Renal cortex interstitium (tissue), 11 donors: ENCODE measurements around the gene TMED10. TPM values are rescaled to one million over a fixed set of nuclear protein-coding genes. Genes with fewer than 3 reads are reported as not detected.
A peak's percentile ranks its signal among the peaks of the same experiment; 100 is the strongest.

Source experiments
- DNase-seq, 11 donors: peaks; one replicate each; pipeline ENCODE4 v3.0.0-alpha.2; 2013; ENCODE audit warnings: low read depth in 9 of 11, low spot score in 4 of 11; ENCODE audit errors: extremely low read depth in 1 of 11
- polyA plus RNA-seq, 3 donors: library from polyadenylated mRNA; unstranded; fragments of 120-200 nt; gene quantifications; one replicate each; pipeline ENCODE4 v1.2.1, GENCODE V29; 2013; ENCODE audit not compliant: insufficient read length in 3 of 3

The TMED10 gene
- polyA plus RNA-seq, 3 donors: 256 to 273 (median 264) TPM

GRCh38 chr14:75113932-75114539 is 62.4 kb downstream of the TMED10 start:
- DNase-seq: no peak

GRCh38 chr14:75109877-75110276 is 66.5 kb downstream of the TMED10 start:
- DNase-seq: no peak

- DNase-seq: no peak
These were observed 69.2 kb downstream of the TMED10 start for GRCh38 chr14:75107186-75107585.

- no peak for DNase-seq
These were observed 74.9 kb downstream of the TMED10 start for GRCh38 chr14:75101491-75101890.

- DNase-seq: no peak
These were observed 77.7 kb downstream of the TMED10 start for GRCh38 chr14:75098682-75099081.

- DNase-seq: no peak
These were observed 78.2 kb downstream of the TMED10 start for GRCh38 chr14:75098212-75098611.

GRCh38 chr14:75096959-75097358 is 79.5 kb downstream of the TMED10 start:
- DNase-seq: no peak

GRCh38 chr14:75095690-75096089 is 80.7 kb downstream of the TMED10 start:
- no peak for DNase-seq

- DNase-seq: no peak
These were observed 81.5 kb downstream of the TMED10 start for GRCh38 chr14:75094896-75095295.

- DNase-seq: no peak
These were observed 83.7 kb downstream of the TMED10 start for GRCh38 chr14:75092698-75093097.

- no peak for DNase-seq
These were observed 85.2 kb downstream of the TMED10 start for GRCh38 chr14:75091251-75091650.

- DNase-seq: no peak
These were observed 86.1 kb downstream of the TMED10 start for GRCh38 chr14:75090353-75090752.

- peak in 10 of 11 donors; percentile 41 to 75 (median 47) for DNase-seq
These were observed 87.6 kb downstream of the TMED10 start for GRCh38 chr14:75088566-75089373.

GRCh38 chr14:75088153-75088552 is 88.3 kb downstream of the TMED10 start:
- DNase-seq: no peak

- no peak for DNase-seq
These were observed 91.9 kb downstream of the TMED10 start for GRCh38 chr14:75084513-75084912.

- DNase-seq: no peak
These were observed 93.1 kb downstream of the TMED10 start for GRCh38 chr14:75083271-75083670.

GRCh38 chr14:75081660-75082229 is 94.7 kb downstream of the TMED10 start:
- DNase-seq: no peak
